Activated naive CD8-positive, alpha-beta T cell treated with anti-CD3 and anti-CD28 coated beads, Interleukin-2, amount 10 ng/mL, durations not matched to agents 7 days and 5 days (primary cell): ENCODE data around the gene RAB38. TPM values are rescaled to one million over a fixed set of nuclear protein-coding genes. Genes with fewer than 3 reads are reported as not detected.

Experiments used
- ATAC-seq: fragments of 150-1000 bp; cut with Tn5 transposase; one replicate; pipeline ENCODE4 v1.10.0; 2021; ENCODE audit warnings: low read depth, moderate library complexity
- POLR2A ChIA-PET: fragments of 350-600 bp; sonication (Branson Sonifier 250); formaldehyde crosslinking; loops from one replicate; lab custom pipeline; 2021; ENCODE audit warnings: antibody characterized with exemption; lab: Charles Lee
- DNase-seq: peaks from one replicate; pipeline ENCODE4 v3.0.0; 2021
- H3K27ac Mint-ChIP-seq: one replicate; pipeline ENCODE4 v1.8.0; 2022; ENCODE audit warnings: mild to moderate bottlenecking, mixed read lengths
- H3K27me3 Mint-ChIP-seq: one replicate; pipeline ENCODE4 v1.8.0; 2022; ENCODE audit warnings: mild to moderate bottlenecking, moderate library complexity, mixed read lengths
- H3K36me3 Mint-ChIP-seq: one replicate; pipeline ENCODE4 v1.8.0; 2021; ENCODE audit warnings: mild to moderate bottlenecking, mixed read lengths
- H3K4me1 Mint-ChIP-seq: one replicate; pipeline ENCODE4 v1.8.0; 2021; ENCODE audit warnings: mixed read lengths
- H3K4me3 Mint-ChIP-seq: one replicate; pipeline ENCODE4 v1.8.0; 2022; ENCODE audit warnings: mild to moderate bottlenecking, moderate library complexity, mixed read lengths
- H3K9me3 Mint-ChIP-seq: one replicate; pipeline ENCODE4 v1.8.0; 2021; ENCODE audit warnings: mixed read lengths
- microRNA-seq: library from miRNA; unstranded; fragments of <30 nt; microRNA quantifications from one replicate; pipeline ENCODE4 v1.2.0, GENCODE V29; 2022
- total RNA-seq, 2 experiments: library from RNA; stranded (reverse); gene quantifications; one replicate each; pipeline ENCODE4 v1.2.3, GENCODE V29; 2021

RAB38 gene
- total RNA-seq, 2 experiments from 2014 or later: 1.4 to 1.8 TPM

DNA sequence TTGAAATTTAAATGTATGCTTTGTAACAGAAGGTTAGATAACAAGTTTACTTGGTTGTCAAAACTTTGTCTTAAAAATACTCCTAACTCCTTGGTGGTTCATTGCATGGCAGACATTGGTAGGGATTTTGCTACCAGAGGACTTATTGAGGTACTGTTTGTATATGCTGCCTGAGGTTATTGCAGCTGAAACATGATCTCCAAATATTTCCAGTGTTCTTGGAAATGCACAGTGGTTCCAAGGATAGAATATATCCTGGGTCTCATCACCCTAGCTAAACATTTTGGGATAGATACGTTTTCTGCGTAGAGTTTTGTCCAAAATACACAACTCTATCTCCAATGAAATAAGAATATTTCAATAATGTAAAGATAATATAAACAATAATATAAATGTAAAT, 109.2 kb downstream of the RAB38 start:
- POLR2A ChIA-PET: no interaction called here
- no peak for ATAC-seq
- Mint-ChIP-seq H3K27me3 (peaks cover 4% of the 10 kb centered on the region), H3K4me3 (no peak overlapping the region), H3K9me3 (no peaks in the 10 kb centered on the region), H3K4me1 (no peaks in the 10 kb centered on the region), H3K27ac (no peak overlapping the region), H3K36me3 (no peaks in the 10 kb centered on the region)
- DNase-seq: no peak

DNA sequence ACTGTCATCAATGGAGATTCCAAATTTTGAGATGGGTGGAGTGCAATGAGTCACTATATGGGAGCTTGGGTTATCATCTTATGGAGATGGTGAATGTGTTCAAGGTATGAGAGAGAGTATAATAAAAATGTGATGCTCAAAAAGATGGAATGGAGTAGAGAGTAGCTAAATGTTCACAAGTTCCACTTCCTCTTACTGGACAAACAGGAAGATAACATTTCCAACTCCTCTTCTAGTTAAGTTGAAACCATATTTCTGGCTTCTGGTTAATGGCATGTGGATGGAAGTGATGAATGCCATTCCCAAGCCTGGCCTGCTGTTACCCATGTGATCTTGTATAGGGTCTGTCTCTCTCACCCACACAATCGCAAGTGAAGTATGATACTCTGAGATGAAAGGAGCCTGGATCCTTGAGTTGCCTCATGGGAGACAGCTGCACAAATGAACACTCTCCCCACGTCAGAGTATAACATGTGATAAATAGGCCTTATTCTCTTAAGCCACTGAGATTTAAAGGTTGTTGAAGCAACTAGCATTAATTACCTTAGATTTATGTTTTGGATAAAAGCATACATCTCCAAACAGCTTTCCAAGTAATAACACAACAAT, 111.0 kb downstream of the RAB38 start:
- Mint-ChIP-seq H3K9me3 (no peaks in the 10 kb centered on the region), H3K4me1 (no peaks in the 10 kb centered on the region), H3K27me3 (peaks cover 4% of the 10 kb centered on the region), H3K4me3 (no peak overlapping the region), H3K27ac (no peak overlapping the region), H3K36me3 (no peaks in the 10 kb centered on the region)
- POLR2A ChIA-PET: no interaction called here
- no peak for DNase-seq
- no peak for ATAC-seq

Small RNA genes lying within 50 kb of the gene (microRNA-seq; reads per million reads assigned to microRNA genes)
- not detected for gene MIR3166

Other genes starting within 250 kb of the RAB38 start
- 100 to 1,000 TPM; 131 to 134 TPM for gene CTSC, start 162.3 kb upstream of the RAB38 start, total RNA-seq